HepG2 (cell line): ENCODE results near the gene FUT3. TPM values are rescaled to one million over a fixed set of nuclear protein-coding genes. Genes with fewer than 3 reads are reported as not detected.

Experiments used
- FIP1L1 ChIP-seq: fragments of 200-400 bp; formaldehyde crosslinking; IDR thresholded peaks from 2 replicates; pipeline ENCODE4 v1.6.1; 2018; ENCODE audit warnings: low read depth, mild to moderate bottlenecking, low read length, moderate library complexity, borderline replicate concordance; ENCODE audit not compliant: insufficient read depth
- FOXA3 ChIP-seq: IDR thresholded peaks from 2 replicates; pipeline ENCODE4 v1.6.1; 2016; ENCODE audit warnings: missing genetic modification reagents, missing compliant biosample characterization
- FOXJ3 ChIP-seq: sonication (generic); formaldehyde crosslinking; IDR thresholded peaks from 2 replicates; pipeline ENCODE4 v1.4.0; 2020; ENCODE audit warnings: missing genetic modification reagents, mild to moderate bottlenecking, borderline replicate concordance
- FOXP1 ChIP-seq, 2 experiments: fragments of 450-650 bp in 1 of 2; IDR thresholded peaks; 2 replicates each; pipeline ENCODE4 v1.6.1; 2017 to 2018; ENCODE audit warnings: antibody characterized with exemption in 1 of 2
- HNRNPLL ChIP-seq: fragments of 200-400 bp; formaldehyde crosslinking; IDR thresholded peaks from 2 replicates; pipeline ENCODE4 v1.6.1; 2017; ENCODE audit warnings: mild to moderate bottlenecking, low read depth, low read length; ENCODE audit not compliant: poor library complexity, severe bottlenecking
- IRX3 ChIP-seq: sonication (generic); formaldehyde crosslinking; IDR thresholded peaks from 2 replicates; pipeline ENCODE4 v1.8.1; 2023; ENCODE audit warnings: mild to moderate bottlenecking, low read depth, missing genetic modification reagents, borderline replicate concordance
- KDM5A ChIP-seq: fragments of 200-600 bp; sonication (generic); IDR thresholded peaks from 2 replicates; pipeline ENCODE4 v1.7.0; 2018; ENCODE audit warnings: antibody characterized with exemption, mild to moderate bottlenecking, low read length, borderline replicate concordance
- MED8 ChIP-seq: sonication (generic); formaldehyde crosslinking; IDR thresholded peaks from 2 replicates; pipeline ENCODE4 v1.8.1; 2023; ENCODE audit warnings: mild to moderate bottlenecking, missing genetic modification reagents; ENCODE audit not compliant: insufficient replicate concordance
- NCOA5 ChIP-seq: sonication (generic); formaldehyde crosslinking; IDR thresholded peaks from 2 replicates; pipeline ENCODE4 v1.4.0; 2020; ENCODE audit warnings: missing genetic modification reagents
- SKI ChIP-seq: fragments of 450-650 bp; IDR thresholded peaks from one replicate; pipeline ENCODE4 v1.6.1; 2018; ENCODE audit warnings: mild to moderate bottlenecking; ENCODE audit not compliant: partially characterized antibody
- USF2 ChIP-seq, 2 experiments: sonication (generic) in 1 of 2; formaldehyde crosslinking in 1 of 2; IDR thresholded peaks; 2 replicates each; pipeline versions ENCODE4 v1.5.1 to v1.6.1; 2011 to 2020; ENCODE audit warnings: borderline replicate concordance in 1 of 2, low read depth in 1 of 2, low read length in 1 of 2, mild to moderate bottlenecking in 1 of 2, missing genetic modification reagents in 1 of 2, moderate library complexity in 1 of 2
- ZBTB46 ChIP-seq: sonication (generic); formaldehyde crosslinking; IDR thresholded peaks from 2 replicates; pipeline ENCODE4 v1.4.0; 2020; ENCODE audit warnings: mild to moderate bottlenecking, missing genetic modification reagents, borderline replicate concordance
- ZHX2 ChIP-seq, 2 experiments: sonication (generic) in 1 of 2; formaldehyde crosslinking in 1 of 2; IDR thresholded peaks; 2 replicates each; pipeline versions ENCODE4 v1.6.1 to v1.9.0; 2014 to 2022; ENCODE audit warnings: antibody characterized with exemption in 1 of 2, borderline replicate concordance in 1 of 2, inconsistent platforms in 1 of 2, low read depth in 1 of 2, missing genetic modification reagents in 1 of 2
- ZNF337 ChIP-seq: sonication (generic); formaldehyde crosslinking; IDR thresholded peaks from 2 replicates; pipeline ENCODE4 v1.5.1; 2020; ENCODE audit warnings: missing genetic modification reagents, low read depth, mild to moderate bottlenecking, borderline replicate concordance
- ZNF569 ChIP-seq: sonication (generic); formaldehyde crosslinking; IDR thresholded peaks from 2 replicates; pipeline ENCODE4 v1.5.0; 2020; ENCODE audit warnings: mild to moderate bottlenecking, missing genetic modification reagents, moderate library complexity, borderline replicate concordance
- ZNF761 ChIP-seq: sonication (generic); formaldehyde crosslinking; conservative IDR thresholded peaks from 2 replicates; pipeline ENCODE4 v1.4.0; 2020; ENCODE audit warnings: mild to moderate bottlenecking, missing genetic modification reagents
- ZNF768 ChIP-seq: sonication (generic); formaldehyde crosslinking; IDR thresholded peaks from 2 replicates; pipeline ENCODE4 v1.4.0; 2020; ENCODE audit warnings: missing genetic modification reagents
- polyA plus RNA-seq, 8 experiments: library from polyadenylated mRNA; depleted of rRNA in 3 of 8; stranded (reverse) in 7 of 8; unstranded in 1 of 8; fragments of >200 nt; fragmentation: Illumina TruSeq in 4 of 8; extraction: Trizol in 4 of 8; gene quantifications; 2 replicates each; pipeline versions ENCODE4 v1.2.1 to v1.2.3, GENCODE V29; 2011 to 2016; ENCODE audit warnings: low read depth in 4 of 8, missing spikeins in 1 of 8, mixed read lengths in 1 of 8; ENCODE audit not compliant: insufficient read depth in 1 of 8
- total RNA-seq, 5 experiments: library from RNA; depleted of rRNA; stranded (reverse); fragments of >200 nt; fragmentation: Illumina TruSeq; extraction: Trizol; gene quantifications; 2 replicates each; pipeline ENCODE4 v1.2.3, GENCODE V29; 2016; ENCODE audit warnings: low read depth in 1 of 5

FUT3 gene
- total and polyA plus RNA-seq, 2 of the 13 experiments (the other 11 are each of a cell fraction or from before 2014, with no cell fraction given) = 0.53 to 1.1 TPM

GRCh38 chr19:5800361-5801270 lies 50.6 kb downstream of the FUT3 start (continued):
- TF ChIP-seq FIP1L1 = no peak
- no peak for TF ChIP-seq IRX3 (CRISPR knock-in tag)
- TF ChIP-seq ZBTB46 (CRISPR knock-in tag) = no peak
- TF ChIP-seq KDM5A = no peak
- TF ChIP-seq FOXP1 (IDR thresholded peaks at IDR 0.05) = no peak
- TF ChIP-seq FOXP1 (CRISPR knock-in tag; IDR thresholded peaks at IDR 0.05) = no peak
- no peak for TF ChIP-seq ZNF761 (CRISPR knock-in tag)
- TF ChIP-seq ZNF337 (CRISPR knock-in tag) = no peak
- 0 out of 2 replicates have a peak, but pooled peaks have one; percentile 54 for TF ChIP-seq USF2 (IDR thresholded peaks at IDR 0.05; ENCODE audit: low read depth, low read length)
- TF ChIP-seq USF2 (CRISPR knock-in tag; IDR thresholded peaks at IDR 0.05; ENCODE audit: borderline replicate concordance) = peak; percentile 65; the same call in 1 of the 2 replicates
- TF ChIP-seq ZHX2 (IDR thresholded peaks at IDR 0.05; ENCODE audit: low read depth) = no peak
- no peak for TF ChIP-seq ZHX2 (CRISPR knock-in tag; IDR thresholded peaks at IDR 0.05; ENCODE audit: borderline replicate concordance)
- no peak for TF ChIP-seq NCOA5
- TF ChIP-seq MED8 = peak; percentile 30
- TF ChIP-seq ZNF768 (CRISPR knock-in tag) = peak; percentile 99
- TF ChIP-seq SKI = peak; percentile 58
- TF ChIP-seq FOXA3 = no peak
- no peak for TF ChIP-seq FOXJ3 (CRISPR knock-in tag)
- TF ChIP-seq HNRNPLL = no peak
- no peak for TF ChIP-seq ZNF569 (CRISPR knock-in tag)
